ENCODE results near the gene GLRX. TPM values are rescaled to one million over a fixed set of nuclear protein-coding genes. Genes with fewer than 3 reads are reported as not detected.

GLRX gene
- total and polyA plus RNA-seq, 10 of the 15 experiments (the other 5 are each of a cell fraction or from before 2014, with no cell fraction given) = 63.0 to 366 (median 186) TPM

DNA sequence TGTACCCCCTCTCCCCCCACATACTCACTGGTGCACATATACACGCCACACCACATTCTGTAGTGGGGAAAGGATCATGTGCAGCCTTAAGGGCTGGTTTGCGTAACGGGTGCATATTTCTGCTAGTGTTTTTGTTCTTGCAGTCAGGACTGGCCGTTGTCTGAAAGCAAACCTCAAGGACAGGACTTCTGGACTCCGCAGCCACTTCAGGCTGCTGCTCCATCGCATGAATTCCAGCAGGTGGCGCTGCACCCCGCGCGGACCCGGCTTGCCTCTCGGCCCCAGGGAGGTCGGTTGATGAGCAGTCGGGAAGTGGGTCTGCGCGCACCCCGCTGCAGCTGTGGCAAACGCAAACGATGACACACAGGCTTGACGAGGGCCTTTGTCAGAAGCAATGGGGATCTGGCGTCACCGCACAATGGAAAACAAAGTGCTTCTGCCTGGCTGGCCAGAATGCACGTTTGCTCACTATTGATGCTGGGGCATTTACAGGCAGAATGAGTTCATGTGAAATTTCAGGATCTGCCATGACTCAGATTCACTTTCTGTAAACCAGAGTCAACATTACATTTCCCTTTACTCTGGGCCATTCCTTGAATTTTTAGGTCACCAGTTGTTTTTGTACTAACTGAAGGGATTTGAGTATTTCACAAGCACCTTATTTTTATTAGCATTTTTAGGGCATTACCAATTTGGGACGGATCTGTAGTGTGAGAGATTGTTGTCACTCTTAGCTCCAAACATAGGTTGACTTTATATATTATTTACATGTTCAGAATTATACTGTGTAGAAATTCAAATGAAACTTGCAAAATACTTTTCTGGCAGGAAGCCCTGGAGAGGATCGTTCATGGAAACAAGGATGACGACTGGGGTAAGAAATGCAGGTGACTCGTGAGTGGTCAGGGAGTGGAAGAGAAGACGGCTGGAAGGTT is 36.4 kb upstream of the GLRX start (continued):
- TF ChIP-seq, protein P1, sequence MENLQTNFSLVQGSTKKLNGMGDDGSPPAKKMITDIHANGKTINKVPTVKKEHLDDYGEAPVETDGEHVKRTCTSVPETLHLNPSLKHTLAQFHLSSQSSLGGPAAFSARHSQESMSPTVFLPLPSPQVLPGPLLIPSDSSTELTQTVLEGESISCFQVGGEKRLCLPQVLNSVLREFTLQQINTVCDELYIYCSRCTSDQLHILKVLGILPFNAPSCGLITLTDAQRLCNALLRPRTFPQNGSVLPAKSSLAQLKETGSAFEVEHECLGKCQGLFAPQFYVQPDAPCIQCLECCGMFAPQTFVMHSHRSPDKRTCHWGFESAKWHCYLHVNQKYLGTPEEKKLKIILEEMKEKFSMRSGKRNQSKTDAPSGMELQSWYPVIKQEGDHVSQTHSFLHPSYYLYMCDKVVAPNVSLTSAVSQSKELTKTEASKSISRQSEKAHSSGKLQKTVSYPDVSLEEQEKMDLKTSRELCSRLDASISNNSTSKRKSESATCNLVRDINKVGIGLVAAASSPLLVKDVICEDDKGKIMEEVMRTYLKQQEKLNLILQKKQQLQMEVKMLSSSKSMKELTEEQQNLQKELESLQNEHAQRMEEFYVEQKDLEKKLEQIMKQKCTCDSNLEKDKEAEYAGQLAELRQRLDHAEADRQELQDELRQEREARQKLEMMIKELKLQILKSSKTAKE (IDR thresholded peaks at IDR 0.05; ENCODE audit: low read depth, poor library complexity, severe bottlenecking) = peak; percentile 15
- TF ChIP-seq MYC (IDR thresholded peaks at IDR 0.05; ENCODE audit: insufficient read depth, insufficient read length, insufficient replicate concordance, low read length, severe bottlenecking) = no peak
- TF ChIP-seq ATF7 (IDR thresholded peaks at IDR 0.05; ENCODE audit: low read depth) = peak; percentile 43
- TF ChIP-seq IKZF1 (conservative IDR thresholded peaks at IDR 0.05) = peak; percentile 59
- no peak for TF ChIP-seq ASH2L (IDR thresholded peaks at IDR 0.05; ENCODE audit: borderline replicate concordance, low read depth)
- no peak for TF ChIP-seq SMAD5 (IDR thresholded peaks at IDR 0.05; ENCODE audit: low read depth)
- TF ChIP-seq ZNF207 (IDR thresholded peaks at IDR 0.05; ENCODE audit: borderline replicate concordance) = 0 out of 2 replicates have a peak, but pooled peaks have one; percentile 46
- TF ChIP-seq, protein P2, sequence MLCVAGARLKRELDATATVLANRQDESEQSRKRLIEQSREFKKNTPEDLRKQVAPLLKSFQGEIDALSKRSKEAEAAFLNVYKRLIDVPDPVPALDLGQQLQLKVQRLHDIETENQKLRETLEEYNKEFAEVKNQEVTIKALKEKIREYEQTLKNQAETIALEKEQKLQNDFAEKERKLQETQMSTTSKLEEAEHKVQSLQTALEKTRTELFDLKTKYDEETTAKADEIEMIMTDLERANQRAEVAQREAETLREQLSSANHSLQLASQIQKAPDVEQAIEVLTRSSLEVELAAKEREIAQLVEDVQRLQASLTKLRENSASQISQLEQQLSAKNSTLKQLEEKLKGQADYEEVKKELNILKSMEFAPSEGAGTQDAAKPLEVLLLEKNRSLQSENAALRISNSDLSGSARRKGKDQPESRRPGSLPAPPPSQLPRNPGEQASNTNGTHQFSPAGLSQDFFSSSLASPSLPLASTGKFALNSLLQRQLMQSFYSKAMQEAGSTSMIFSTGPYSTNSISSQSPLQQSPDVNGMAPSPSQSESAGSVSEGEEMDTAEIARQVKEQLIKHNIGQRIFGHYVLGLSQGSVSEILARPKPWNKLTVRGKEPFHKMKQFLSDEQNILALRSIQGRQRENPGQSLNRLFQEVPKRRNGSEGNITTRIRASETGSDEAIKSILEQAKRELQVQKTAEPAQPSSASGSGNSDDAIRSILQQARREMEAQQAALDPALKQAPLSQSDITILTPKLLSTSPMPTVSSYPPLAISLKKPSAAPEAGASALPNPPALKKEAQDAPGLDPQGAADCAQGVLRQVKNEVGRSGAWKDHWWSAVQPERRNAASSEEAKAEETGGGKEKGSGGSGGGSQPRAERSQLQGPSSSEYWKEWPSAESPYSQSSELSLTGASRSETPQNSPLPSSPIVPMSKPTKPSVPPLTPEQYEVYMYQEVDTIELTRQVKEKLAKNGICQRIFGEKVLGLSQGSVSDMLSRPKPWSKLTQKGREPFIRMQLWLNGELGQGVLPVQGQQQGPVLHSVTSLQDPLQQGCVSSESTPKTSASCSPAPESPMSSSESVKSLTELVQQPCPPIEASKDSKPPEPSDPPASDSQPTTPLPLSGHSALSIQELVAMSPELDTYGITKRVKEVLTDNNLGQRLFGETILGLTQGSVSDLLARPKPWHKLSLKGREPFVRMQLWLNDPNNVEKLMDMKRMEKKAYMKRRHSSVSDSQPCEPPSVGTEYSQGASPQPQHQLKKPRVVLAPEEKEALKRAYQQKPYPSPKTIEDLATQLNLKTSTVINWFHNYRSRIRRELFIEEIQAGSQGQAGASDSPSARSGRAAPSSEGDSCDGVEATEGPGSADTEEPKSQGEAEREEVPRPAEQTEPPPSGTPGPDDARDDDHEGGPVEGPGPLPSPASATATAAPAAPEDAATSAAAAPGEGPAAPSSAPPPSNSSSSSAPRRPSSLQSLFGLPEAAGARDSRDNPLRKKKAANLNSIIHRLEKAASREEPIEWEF (IDR thresholded peaks at IDR 0.05; ENCODE audit: insufficient replicate concordance, low read depth, low read length) = no peak
- no peak for TF ChIP-seq NFYA (IDR thresholded peaks at IDR 0.05; ENCODE audit: borderline replicate concordance, low read depth, low read length)
- peak; percentile 66 for TF ChIP-seq FOXM1 (IDR thresholded peaks at IDR 0.05; ENCODE audit: low read depth, low read length)
- peak; percentile 68; the same call in 1 of the 2 replicates for TF ChIP-seq WRNIP1 (IDR thresholded peaks at IDR 0.05; ENCODE audit: borderline replicate concordance, low read depth, low read length)
- peak in 1 of 2 experiments; percentile 37; a peak in 1 of 4 replicates for TF ChIP-seq IKZF2 (IDR thresholded peaks at IDR 0.05)
- TF ChIP-seq, protein P3, sequence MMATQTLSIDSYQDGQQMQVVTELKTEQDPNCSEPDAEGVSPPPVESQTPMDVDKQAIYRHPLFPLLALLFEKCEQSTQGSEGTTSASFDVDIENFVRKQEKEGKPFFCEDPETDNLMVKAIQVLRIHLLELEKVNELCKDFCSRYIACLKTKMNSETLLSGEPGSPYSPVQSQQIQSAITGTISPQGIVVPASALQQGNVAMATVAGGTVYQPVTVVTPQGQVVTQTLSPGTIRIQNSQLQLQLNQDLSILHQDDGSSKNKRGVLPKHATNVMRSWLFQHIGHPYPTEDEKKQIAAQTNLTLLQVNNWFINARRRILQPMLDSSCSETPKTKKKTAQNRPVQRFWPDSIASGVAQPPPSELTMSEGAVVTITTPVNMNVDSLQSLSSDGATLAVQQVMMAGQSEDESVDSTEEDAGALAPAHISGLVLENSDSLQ (IDR thresholded peaks at IDR 0.05) = peak; percentile 67
- TF ChIP-seq GATAD2B (conservative IDR thresholded peaks at IDR 0.05; ENCODE audit: low read depth) = 0 out of 2 replicates have a peak, but pooled peaks have one; percentile 51
- TF ChIP-seq CEBPB (IDR thresholded peaks at IDR 0.05; ENCODE audit: borderline replicate concordance in 1 of 2, low read depth in 2 of 2, low read length in 2 of 2) = no peak
- peak; percentile 70; the same call in 1 of the 2 replicates for TF ChIP-seq TCF3 (IDR thresholded peaks at IDR 0.05; ENCODE audit: borderline replicate concordance, insufficient read depth, low read depth, low read length)
- TF ChIP-seq, protein P4, sequence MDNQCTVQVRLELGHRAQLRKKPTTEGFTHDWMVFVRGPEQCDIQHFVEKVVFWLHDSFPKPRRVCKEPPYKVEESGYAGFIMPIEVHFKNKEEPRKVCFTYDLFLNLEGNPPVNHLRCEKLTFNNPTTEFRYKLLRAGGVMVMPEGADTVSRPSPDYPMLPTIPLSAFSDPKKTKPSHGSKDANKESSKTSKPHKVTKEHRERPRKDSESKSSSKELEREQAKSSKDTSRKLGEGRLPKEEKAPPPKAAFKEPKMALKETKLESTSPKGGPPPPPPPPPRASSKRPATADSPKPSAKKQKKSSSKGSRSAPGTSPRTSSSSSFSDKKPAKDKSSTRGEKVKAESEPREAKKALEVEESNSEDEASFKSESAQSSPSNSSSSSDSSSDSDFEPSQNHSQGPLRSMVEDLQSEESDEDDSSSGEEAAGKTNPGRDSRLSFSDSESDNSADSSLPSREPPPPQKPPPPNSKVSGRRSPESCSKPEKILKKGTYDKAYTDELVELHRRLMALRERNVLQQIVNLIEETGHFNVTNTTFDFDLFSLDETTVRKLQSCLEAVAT (IDR thresholded peaks at IDR 0.05) = peak; percentile 62; the same call in 1 of the 2 replicates
- TF ChIP-seq PAX8 (IDR thresholded peaks at IDR 0.05) = no peak
